Activated T-helper 2 cell treated with anti-CD3 and anti-CD28 coated beads, Interferon-gamma antibody, Interleukin-2, Interleukin-4, amounts not matched to agents 10 μg/mL and 5 μg/mL and 100 μg/mL, durations not matched to agents 14 hours and 24 hours and 36 hours (primary cell): Measurements from ENCODE around the gene PSRC1. TPM values are rescaled to one million over a fixed set of nuclear protein-coding genes. Genes with fewer than 3 reads are reported as not detected.

Experiments
- DNase-seq: peaks from one replicate; pipeline ENCODE4 v3.0.0; 2021; ENCODE audit warnings: low spot score
- H3K27ac Mint-ChIP-seq: one replicate; pipeline ENCODE4 v1.8.0; 2021; ENCODE audit warnings: mixed read lengths
- H3K27me3 Mint-ChIP-seq: one replicate; pipeline ENCODE4 v1.8.0; 2021; ENCODE audit warnings: low read depth, mixed read lengths
- H3K36me3 Mint-ChIP-seq: one replicate; pipeline ENCODE4 v1.8.0; 2021; ENCODE audit warnings: low read depth, mixed read lengths
- H3K4me1 Mint-ChIP-seq: one replicate; pipeline ENCODE4 v1.8.0; 2021; ENCODE audit warnings: low read depth, mixed read lengths
- H3K4me3 Mint-ChIP-seq: one replicate; pipeline ENCODE4 v1.8.0; 2021; ENCODE audit warnings: low read depth, mild to moderate bottlenecking, moderate library complexity, mixed read lengths
- H3K9me3 Mint-ChIP-seq: one replicate; pipeline ENCODE4 v1.8.0; 2021; ENCODE audit warnings: mixed read lengths
- intact Hi-C: fragments of 100-400 bp; cut with micrococcal nuclease; formaldehyde crosslinking; loops from one replicate; pipeline ENCODE4 v1.15.1; 2023
- total RNA-seq: library from RNA; stranded (reverse); gene quantifications from 2 replicates; pipeline ENCODE4 v1.2.3, GENCODE V29; 2022

The PSRC1 gene
- total RNA-seq, 1 donor from 2014 or later = 7.8 TPM

DNA sequence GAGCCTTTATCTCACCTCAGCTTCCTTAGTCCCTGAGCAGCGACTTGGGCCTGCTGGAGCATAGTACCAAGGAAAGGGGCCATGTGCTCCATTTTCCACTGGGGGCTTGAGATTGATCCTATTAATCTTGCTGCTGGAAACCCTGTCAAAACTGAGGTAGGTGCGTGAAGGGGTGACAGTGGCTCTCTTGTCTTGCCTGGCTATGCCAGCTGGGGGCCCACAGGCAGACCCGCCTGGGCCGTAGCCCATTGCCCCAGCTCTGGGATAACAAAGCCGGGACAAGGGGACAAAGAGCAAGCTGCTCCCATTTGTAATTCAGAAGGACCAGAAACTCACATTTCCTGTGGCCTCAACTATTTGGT is 43.9 kb downstream of the PSRC1 start:
- H3K9me3 Mint-ChIP-seq = no peaks in the 10 kb centered on the region
- intact Hi-C loops = no loop called here
- H3K4me3 Mint-ChIP-seq = no peak overlapping the region
- no peak overlapping the region for H3K27ac Mint-ChIP-seq
- peaks cover 45% of the 10 kb centered on the region for H3K36me3 Mint-ChIP-seq
- H3K27me3 Mint-ChIP-seq = peaks cover 16% of the 10 kb centered on the region
- peaks cover 3% of the 10 kb centered on the region for H3K4me1 Mint-ChIP-seq
- no peak for DNase-seq

DNA sequence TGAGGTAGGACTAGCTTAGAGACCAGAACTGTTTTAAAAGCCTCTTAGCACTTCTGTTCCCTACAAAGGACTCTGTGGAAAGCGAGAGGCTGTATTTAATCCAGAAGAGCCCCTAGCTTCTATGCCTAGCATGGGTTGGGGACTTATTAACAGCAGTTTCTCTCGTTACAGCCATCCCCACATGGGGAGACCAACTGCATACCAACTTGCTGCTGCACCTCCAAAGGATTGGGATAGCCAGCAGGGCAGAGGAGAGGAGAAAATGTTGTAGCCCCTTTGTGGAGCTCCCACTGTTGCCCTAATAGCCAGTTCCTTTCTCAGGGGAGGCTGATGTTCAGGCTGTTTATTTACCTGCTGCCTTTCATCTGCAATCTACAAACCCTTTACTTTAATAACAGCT is 44.6 kb downstream of the PSRC1 start:
- H3K36me3 Mint-ChIP-seq = peaks cover 45% of the 10 kb centered on the region
- peaks cover 3% of the 10 kb centered on the region for H3K4me1 Mint-ChIP-seq
- H3K27ac Mint-ChIP-seq = no peak overlapping the region
- no peaks in the 10 kb centered on the region for H3K9me3 Mint-ChIP-seq
- DNase-seq = no peak
- H3K4me3 Mint-ChIP-seq = no peak overlapping the region
- intact Hi-C loops = no loop called here
- peaks cover 14% of the 10 kb centered on the region for H3K27me3 Mint-ChIP-seq

DNA sequence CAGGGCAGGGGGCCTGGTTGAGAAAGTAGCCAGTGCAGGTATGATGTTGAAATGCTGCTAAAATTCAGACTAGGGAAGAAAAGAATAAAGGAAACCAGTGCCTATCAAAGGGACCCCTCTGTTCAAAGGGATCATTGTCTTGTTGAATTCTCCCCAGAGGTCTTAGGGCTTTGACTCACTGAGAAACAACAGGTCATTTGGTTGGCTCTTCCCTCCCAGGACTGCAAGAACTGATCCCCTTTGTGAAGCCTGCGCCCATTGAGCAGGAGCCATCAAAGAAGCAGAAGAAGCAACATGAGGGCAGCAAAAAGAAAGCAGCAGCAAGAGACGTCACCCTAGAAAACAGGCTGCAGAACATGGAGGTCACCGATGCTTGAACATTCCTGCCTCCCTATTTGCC is 45.4 kb downstream of the PSRC1 start:
- no peak overlapping the region for H3K4me3 Mint-ChIP-seq
- H3K4me1 Mint-ChIP-seq = peaks cover 3% of the 10 kb centered on the region
- H3K36me3 Mint-ChIP-seq = peaks cover 48% of the 10 kb centered on the region
- intact Hi-C loops = no loop called here
- no peak for DNase-seq
- H3K27ac Mint-ChIP-seq = no peak overlapping the region
- peaks cover 9% of the 10 kb centered on the region for H3K27me3 Mint-ChIP-seq
- H3K9me3 Mint-ChIP-seq = no peaks in the 10 kb centered on the region

DNA sequence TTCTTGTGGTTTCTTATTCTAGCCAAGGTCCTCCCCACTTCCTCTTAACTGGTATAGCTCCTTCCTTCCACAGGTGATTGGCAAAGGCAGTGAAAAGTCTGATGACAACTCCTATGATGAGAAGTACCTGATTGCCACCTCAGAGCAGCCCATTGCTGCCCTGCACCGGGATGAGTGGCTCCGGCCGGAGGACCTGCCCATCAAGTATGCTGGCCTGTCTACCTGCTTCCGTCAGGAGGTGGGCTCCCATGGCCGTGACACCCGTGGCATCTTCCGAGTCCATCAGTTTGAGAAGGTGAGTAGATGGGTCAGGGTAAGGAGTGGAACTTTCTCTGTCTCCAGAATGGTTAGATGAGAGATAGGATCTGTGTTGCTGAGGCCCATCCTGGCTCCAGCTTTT is 47.8 kb downstream of the PSRC1 start:
- intact Hi-C loops = no loop called here
- peak overlapping the region; percentile 18 for H3K27ac Mint-ChIP-seq
- H3K27me3 Mint-ChIP-seq = no peaks in the 10 kb centered on the region
- H3K4me1 Mint-ChIP-seq = no peaks in the 10 kb centered on the region
- H3K36me3 Mint-ChIP-seq = peaks cover 70% of the 10 kb centered on the region
- no peak for DNase-seq
- no peak overlapping the region for H3K4me3 Mint-ChIP-seq
- no peaks in the 10 kb centered on the region for H3K9me3 Mint-ChIP-seq

DNA sequence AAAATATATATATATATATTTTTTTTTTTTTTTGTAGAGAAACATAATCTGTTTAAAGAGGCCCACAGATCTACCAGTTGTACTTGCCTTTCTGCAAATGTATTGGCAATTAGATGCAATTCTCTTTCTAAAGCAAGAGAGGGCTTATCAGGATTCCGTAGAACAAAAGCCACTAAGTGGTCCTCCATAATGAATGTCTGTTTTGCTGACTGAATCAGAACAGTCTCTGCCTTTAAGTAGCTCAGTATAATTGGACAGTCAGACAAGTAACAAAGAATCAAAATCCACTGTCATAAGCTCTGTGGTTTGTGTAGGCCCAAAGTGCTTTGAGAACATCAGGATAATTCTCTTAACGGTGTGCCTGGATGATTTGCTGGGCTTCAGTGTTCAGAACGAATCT is 51.9 kb downstream of the PSRC1 start:
- no peaks in the 10 kb centered on the region for H3K27me3 Mint-ChIP-seq
- H3K4me1 Mint-ChIP-seq = no peaks in the 10 kb centered on the region
- DNase-seq = no peak
- intact Hi-C loops = no loop called here
- H3K9me3 Mint-ChIP-seq = no peaks in the 10 kb centered on the region
- H3K4me3 Mint-ChIP-seq = no peak overlapping the region
- H3K27ac Mint-ChIP-seq = no peak overlapping the region
- H3K36me3 Mint-ChIP-seq = peaks cover 72% of the 10 kb centered on the region

Other genes with a start within 250 kb of the PSRC1 start
- gene WDR47, start 241.0 kb downstream of the PSRC1 start, total RNA-seq = 10.4 and 11.1 TPM in 2 replicates
- gene TAF13, start 207.1 kb downstream of the PSRC1 start, total RNA-seq = 21.6 and 25.0 TPM in 2 replicates
- 27.4 and 29.9 TPM in 2 replicates for gene TMEM167B, start 192.4 kb downstream of the PSRC1 start, total RNA-seq
- 17.5 and 19.7 TPM in 2 replicates for gene ELAPOR1, start 169.0 kb downstream of the PSRC1 start, total RNA-seq
- gene SARS1, start 69.2 kb downstream of the PSRC1 start, total RNA-seq = 128 and 129 TPM in 2 replicates
- gene CELSR2, start 33.6 kb downstream of the PSRC1 start, total RNA-seq = 3.8 and 4.3 TPM in 2 replicates
- not detected in 2 replicates for gene MYBPHL, start 23.9 kb upstream of the PSRC1 start, total RNA-seq
- 1.1 and 1.9 TPM in 2 replicates for gene SORT1, start 114.8 kb upstream of the PSRC1 start, total RNA-seq
- 257 and 281 TPM in 2 replicates for gene PSMA5, start 143.3 kb upstream of the PSRC1 start, total RNA-seq
- gene SYPL2, start 183.4 kb upstream of the PSRC1 start, total RNA-seq = 0.11 TPM in 1 of 2 replicates, not detected in the other
- gene ATXN7L2, start 200.8 kb upstream of the PSRC1 start, total RNA-seq = 11.9 and 12.9 TPM in 2 replicates
- 11.1 and 13.6 TPM in 2 replicates for gene CYB561D1, start 210.9 kb upstream of the PSRC1 start, total RNA-seq
- gene AMIGO1, start 226.6 kb upstream of the PSRC1 start, total RNA-seq = 0.66 and 0.92 TPM in 2 replicates